Mammary epithelial cell (primary cell): ENCODE results near the gene CFAP299.

ENCODE experiments used
- CTCF ChIP-seq, 2 donors: IDR thresholded peaks in 1 of 2; conservative IDR thresholded peaks in 1 of 2; 2 replicates each; pipeline ENCODE4 v1.5.1; 2011 to 2012; ENCODE audit warnings: inconsistent platforms in 2 of 2, low read length in 2 of 2, mild to moderate bottlenecking in 2 of 2, control low read depth in 1 of 2, low read depth in 1 of 2; ENCODE audit not compliant: insufficient read depth in 1 of 2; ENCODE audit errors: extremely low read depth in 1 of 2
- EZH2 ChIP-seq: IDR thresholded peaks from 2 replicates; pipeline ENCODE4 v1.6.1; 2012; ENCODE audit warnings: low read length, inconsistent platforms, borderline replicate concordance

- no peak for TF ChIP-seq CTCF (conservative IDR thresholded peaks at IDR 0.05 in 1 of 2, IDR thresholded peaks at IDR 0.05 in 1 of 2; ENCODE audit: extremely low read depth in 1 of 2, insufficient read depth in 1 of 2, low read depth in 1 of 2, low read length in 2 of 2)
- no peak for TF ChIP-seq EZH2
These were observed 88.7 kb downstream of the CFAP299 start for GRCh38 chr4:80424225-80424581.
